ENCODE results near the gene NT5DC3. TPM values are rescaled to one million over a fixed set of nuclear protein-coding genes. Genes with fewer than 3 reads are reported as not detected.

The NT5DC3 gene
- total and polyA plus RNA-seq, 3 donors from 2014 or later = 5.7 to 25.4 (median 16.1) TPM

DNA sequence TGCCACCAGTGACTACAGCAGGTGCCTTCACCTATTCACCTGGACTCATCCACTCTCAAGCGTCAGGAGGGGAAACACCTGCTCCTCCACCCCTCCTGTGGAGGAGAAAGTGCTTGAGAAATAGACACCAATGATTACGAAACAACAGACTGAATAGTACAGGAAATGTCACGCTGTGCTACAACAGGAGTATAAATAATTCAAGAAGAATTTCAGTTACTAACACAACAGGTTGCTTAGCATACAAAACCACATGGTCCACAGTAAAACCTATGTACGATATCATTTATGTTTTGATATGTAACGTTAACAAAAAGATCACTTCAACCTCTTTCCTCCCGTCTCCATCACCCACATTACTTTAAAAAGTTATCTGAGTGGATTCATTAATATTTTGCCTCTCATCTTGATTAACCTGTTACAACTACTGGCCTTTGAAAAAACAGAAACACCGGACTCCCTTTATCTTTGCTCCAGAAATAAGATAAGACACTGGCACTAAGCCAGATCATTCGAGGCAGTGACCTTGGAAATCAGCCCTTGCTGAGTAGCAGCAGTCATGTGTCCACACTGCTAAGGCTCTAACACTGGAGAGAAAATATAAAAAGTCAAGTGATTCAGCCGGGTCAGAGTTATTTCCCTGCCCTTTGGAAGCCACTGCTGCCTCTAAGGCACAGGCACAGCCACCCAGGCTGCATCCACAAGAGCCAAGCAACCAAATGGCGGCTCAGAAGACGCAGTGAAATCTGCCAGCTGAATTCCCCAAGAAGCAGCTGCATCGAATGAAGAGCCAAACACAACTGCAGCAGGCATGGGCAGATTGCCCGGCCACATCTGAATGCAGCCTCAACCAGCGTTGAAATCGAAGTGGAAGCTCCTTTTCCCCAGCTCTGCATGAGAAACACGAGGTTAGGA lies 40.9 kb downstream of the NT5DC3 start:
- peak; percentile 77 for DNase-seq
- 40 to 53% methylated on average over 16 of the region's 16 CpGs for WGBS, 2 donors
- Histone ChIP-seq H3K36me3 (ENCODE audit: low read depth, missing control alignments) (no peaks in the 10 kb centered on the region), H3K9me3 (no peaks in the 10 kb centered on the region), H3K27me3 (no peaks in the 10 kb centered on the region), H3K4me3 (no peak overlapping the region), H3K27ac (peak overlapping the region; percentile 32 to 54), H3K4me1 (peaks cover 21% of the 10 kb centered on the region)
- intact Hi-C loops (cut with DNase I; ENCODE audit: low total_unique reads) = no loop called here
- TF ChIP-seq, protein P1, sequence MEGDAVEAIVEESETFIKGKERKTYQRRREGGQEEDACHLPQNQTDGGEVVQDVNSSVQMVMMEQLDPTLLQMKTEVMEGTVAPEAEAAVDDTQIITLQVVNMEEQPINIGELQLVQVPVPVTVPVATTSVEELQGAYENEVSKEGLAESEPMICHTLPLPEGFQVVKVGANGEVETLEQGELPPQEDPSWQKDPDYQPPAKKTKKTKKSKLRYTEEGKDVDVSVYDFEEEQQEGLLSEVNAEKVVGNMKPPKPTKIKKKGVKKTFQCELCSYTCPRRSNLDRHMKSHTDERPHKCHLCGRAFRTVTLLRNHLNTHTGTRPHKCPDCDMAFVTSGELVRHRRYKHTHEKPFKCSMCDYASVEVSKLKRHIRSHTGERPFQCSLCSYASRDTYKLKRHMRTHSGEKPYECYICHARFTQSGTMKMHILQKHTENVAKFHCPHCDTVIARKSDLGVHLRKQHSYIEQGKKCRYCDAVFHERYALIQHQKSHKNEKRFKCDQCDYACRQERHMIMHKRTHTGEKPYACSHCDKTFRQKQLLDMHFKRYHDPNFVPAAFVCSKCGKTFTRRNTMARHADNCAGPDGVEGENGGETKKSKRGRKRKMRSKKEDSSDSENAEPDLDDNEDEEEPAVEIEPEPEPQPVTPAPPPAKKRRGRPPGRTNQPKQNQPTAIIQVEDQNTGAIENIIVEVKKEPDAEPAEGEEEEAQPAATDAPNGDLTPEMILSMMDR (IDR thresholded peaks at IDR 0.05) = no peak
- TF ChIP-seq POLR2A (IDR thresholded peaks at IDR 0.05) = no peak

- Histone ChIP-seq H3K9me3 (no peaks in the 10 kb centered on the region), H3K4me1 (peaks cover 21% of the 10 kb centered on the region), H3K27ac (peak overlapping the region; percentile 8 to 54), H3K27me3 (no peaks in the 10 kb centered on the region), H3K36me3 (ENCODE audit: low read depth, missing control alignments) (no peaks in the 10 kb centered on the region), H3K4me3 (no peak overlapping the region)
- intact Hi-C loops (cut with DNase I; ENCODE audit: low total_unique reads) = no loop called here
- 79 to 90% methylated on average over 4 of the region's 4 CpGs for WGBS, 2 donors
- no peak for DNase-seq
- TF ChIP-seq, protein P1 (IDR thresholded peaks at IDR 0.05) = no peak
- TF ChIP-seq POLR2A (IDR thresholded peaks at IDR 0.05) = no peak
These were observed 41.6 kb downstream of the NT5DC3 start for GRCh38 chr12:103799504-103799856.

GRCh38 chr12:103798586-103798985 lies 42.4 kb downstream of the NT5DC3 start:
- Histone ChIP-seq H3K4me1 (peaks cover 21% of the 10 kb centered on the region), H3K36me3 (ENCODE audit: low read depth, missing control alignments) (no peaks in the 10 kb centered on the region), H3K27me3 (no peaks in the 10 kb centered on the region), H3K9me3 (no peaks in the 10 kb centered on the region), H3K4me3 (no peak overlapping the region), H3K27ac (no peak overlapping the region)
- no peak for DNase-seq
- 88 to 95% methylated on average over 4 of the region's 4 CpGs for WGBS, 2 donors
- intact Hi-C loops (cut with DNase I; ENCODE audit: low total_unique reads) = no loop called here
- TF ChIP-seq, protein P1 (IDR thresholded peaks at IDR 0.05) = no peak
- TF ChIP-seq POLR2A (IDR thresholded peaks at IDR 0.05) = no peak

- Histone ChIP-seq H3K36me3 (ENCODE audit: low read depth, missing control alignments) (no peaks in the 10 kb centered on the region), H3K27ac (no peak overlapping the region), H3K27me3 (no peaks in the 10 kb centered on the region), H3K4me1 (peaks cover 11% of the 10 kb centered on the region), H3K9me3 (no peaks in the 10 kb centered on the region), H3K4me3 (no peak overlapping the region)
- 70 to 73% methylated on average over 4 of the region's 4 CpGs for WGBS, 2 donors
- intact Hi-C loops (cut with DNase I; ENCODE audit: low total_unique reads) = no loop called here
- DNase-seq = no peak
- TF ChIP-seq, protein P1 (IDR thresholded peaks at IDR 0.05) = no peak
- no peak for TF ChIP-seq POLR2A (IDR thresholded peaks at IDR 0.05)
These were observed 46.5 kb downstream of the NT5DC3 start for GRCh38 chr12:103794309-103795213.

Measured in testis (tissue), 3 donors.